Astrocyte (in vitro differentiated cells and primary cell): ENCODE results near the gene SH3BP4. TPM values are rescaled to one million over a fixed set of nuclear protein-coding genes. Genes with fewer than 3 reads are reported as not detected.

ENCODE experiments used
- DNase-seq: peaks from one replicate; pipeline ENCODE4 v3.0.0-alpha.2; 2010; ENCODE audit warnings: low read depth
- FAIRE-seq: peaks from 2 replicates; lab custom pipeline; 2011; peaks lifted over from hg19 to GRCh38; lab: Jason Lieb, UNC
- H2AFZ ChIP-seq: 2 replicates; pipeline ENCODE4 v1.6.0; 2012; ENCODE audit warnings: low read depth, low read length, inconsistent platforms
- H3K27ac ChIP-seq: 2 replicates; pipeline ENCODE4 v1.5.1; 2011; ENCODE audit warnings: low read depth, low read length, inconsistent platforms
- H3K27me3 ChIP-seq: 2 replicates; pipeline ENCODE4 v1.6.0; 2011; ENCODE audit warnings: low read length, inconsistent platforms; ENCODE audit not compliant: insufficient read depth
- H3K36me3 ChIP-seq: 2 replicates; pipeline ENCODE4 v1.5.1; 2011; ENCODE audit warnings: low read length, inconsistent platforms; ENCODE audit not compliant: insufficient read depth
- H3K4me1 ChIP-seq: 2 replicates; pipeline ENCODE4 v1.5.1; 2011; ENCODE audit warnings: low read length, inconsistent platforms; ENCODE audit not compliant: insufficient read depth
- H3K4me2 ChIP-seq: 2 replicates; pipeline ENCODE4 v1.6.0; 2012; ENCODE audit warnings: low read length, inconsistent platforms
- H3K4me3 ChIP-seq: 2 replicates; pipeline ENCODE4 v1.5.1; 2011; ENCODE audit warnings: low read depth, mild to moderate bottlenecking, low read length, inconsistent platforms; ENCODE audit not compliant: insufficient read depth
- H3K79me2 ChIP-seq: 2 replicates; pipeline ENCODE4 v1.6.0; 2012; ENCODE audit warnings: mild to moderate bottlenecking, low read length, inconsistent platforms; ENCODE audit not compliant: insufficient read depth
- H3K9ac ChIP-seq: 2 replicates; pipeline ENCODE4 v1.6.0; 2012; ENCODE audit warnings: mild to moderate bottlenecking, low read length, inconsistent platforms
- H3K9me3 ChIP-seq: 2 replicates; pipeline ENCODE4 v1.5.1; 2012; ENCODE audit warnings: low read depth, mild to moderate bottlenecking, low read length, inconsistent platforms; ENCODE audit not compliant: insufficient read depth
- H4K20me1 ChIP-seq: 2 replicates; pipeline ENCODE4 v1.6.0; 2012; ENCODE audit warnings: low read length, inconsistent platforms; ENCODE audit not compliant: insufficient read depth
- H3K27ac Mint-ChIP-seq: one replicate; pipeline ENCODE4 v1.8.0; 2021; ENCODE audit warnings: mild to moderate bottlenecking, mixed read lengths; ENCODE audit not compliant: unreplicated experiment
- H3K27me3 Mint-ChIP-seq: one replicate; pipeline ENCODE4 v1.8.0; 2021; ENCODE audit warnings: low read depth, mixed read lengths; ENCODE audit not compliant: unreplicated experiment
- H3K36me3 Mint-ChIP-seq: one replicate; pipeline ENCODE4 v1.8.0; 2021; ENCODE audit warnings: low read depth, mixed read lengths; ENCODE audit not compliant: unreplicated experiment
- H3K4me1 Mint-ChIP-seq: one replicate; pipeline ENCODE4 v1.8.0; 2021; ENCODE audit warnings: low read depth, mixed read lengths; ENCODE audit not compliant: unreplicated experiment
- H3K4me3 Mint-ChIP-seq: one replicate; pipeline ENCODE4 v1.8.0; 2021; ENCODE audit warnings: mild to moderate bottlenecking, moderate library complexity, mixed read lengths; ENCODE audit not compliant: unreplicated experiment
- H3K9me3 Mint-ChIP-seq: one replicate; pipeline ENCODE4 v1.8.0; 2021; ENCODE audit warnings: mild to moderate bottlenecking, mixed read lengths; ENCODE audit not compliant: unreplicated experiment
- CTCF ChIP-seq: IDR thresholded peaks from 2 replicates; pipeline ENCODE4 v1.5.1; 2011; ENCODE audit warnings: low read depth, mild to moderate bottlenecking, inconsistent platforms, low read length, moderate library complexity; ENCODE audit not compliant: insufficient read depth
- EZH2 ChIP-seq: IDR thresholded peaks from 2 replicates; pipeline ENCODE4 v1.6.1; 2012; ENCODE audit warnings: mild to moderate bottlenecking, low read length, inconsistent platforms; ENCODE audit not compliant: insufficient read depth
- total RNA-seq: library from RNA; stranded (reverse); gene quantifications from 2 replicates; pipeline ENCODE4 v1.2.1, GENCODE V29; 2021

Gene SH3BP4
- total RNA-seq, 1 donor from 2014 or later: 127 TPM

- H3K27ac Mint-ChIP-seq: peak overlapping the region; percentile 97
- no peaks in the 10 kb centered on the region for H3K9me3 Mint-ChIP-seq
- no peak for TF ChIP-seq CTCF
- no peak for TF ChIP-seq EZH2
- peaks cover 16% of the 10 kb centered on the region for H3K36me3 Mint-ChIP-seq
- Histone ChIP-seq H4K20me1 (peaks cover 56% of the 10 kb centered on the region), H3K27ac (peak overlapping the region; percentile 90), H3K79me2 (peaks cover 67% of the 10 kb centered on the region), H3K4me1 (peaks cover 68% of the 10 kb centered on the region), H3K27me3 (no peaks in the 10 kb centered on the region), H3K4me2 (peak overlapping the region; percentile 97), H3K9ac (peak overlapping the region; percentile 98), H3K4me3 (peak overlapping the region; percentile 96), H3K9me3 (no peaks in the 10 kb centered on the region), H2AFZ (no peak overlapping the region), H3K36me3 (peaks cover 4% of the 10 kb centered on the region)
- H3K27me3 Mint-ChIP-seq: no peaks in the 10 kb centered on the region
- peak overlapping the region; percentile 99 for H3K4me3 Mint-ChIP-seq
- peaks cover 52% of the 10 kb centered on the region for H3K4me1 Mint-ChIP-seq
- FAIRE-seq: no peak
- DNase-seq: no peak
Observed at GRCh38 chr2:234953116-234954031, 1.6 kb downstream of the SH3BP4 start.

GRCh38 chr2:234954551-234954992 lies 2.8 kb downstream of the SH3BP4 start:
- H3K27me3 Mint-ChIP-seq: no peaks in the 10 kb centered on the region
- Histone ChIP-seq H3K79me2 (peaks cover 79% of the 10 kb centered on the region), H4K20me1 (peaks cover 68% of the 10 kb centered on the region), H3K4me1 (peaks cover 65% of the 10 kb centered on the region), H3K9me3 (no peaks in the 10 kb centered on the region), H3K9ac (peak overlapping the region; percentile 98), H3K36me3 (peaks cover 4% of the 10 kb centered on the region), H3K4me2 (peak overlapping the region; percentile 97), H2AFZ (no peak overlapping the region), H3K4me3 (peak overlapping the region; percentile 96), H3K27me3 (no peaks in the 10 kb centered on the region), H3K27ac (peak overlapping the region; percentile 90)
- TF ChIP-seq CTCF (no peak), EZH2 (no peak)
- FAIRE-seq (no peak), DNase-seq (peak; percentile 88)
- peaks cover 51% of the 10 kb centered on the region for H3K4me1 Mint-ChIP-seq
- no peaks in the 10 kb centered on the region for H3K9me3 Mint-ChIP-seq
- peaks cover 16% of the 10 kb centered on the region for H3K36me3 Mint-ChIP-seq
- peak overlapping the region; percentile 97 for H3K27ac Mint-ChIP-seq
- peak overlapping the region; percentile 99 for H3K4me3 Mint-ChIP-seq
